ENCODE measurements around the gene CNMD.

Gene CNMD

DNA sequence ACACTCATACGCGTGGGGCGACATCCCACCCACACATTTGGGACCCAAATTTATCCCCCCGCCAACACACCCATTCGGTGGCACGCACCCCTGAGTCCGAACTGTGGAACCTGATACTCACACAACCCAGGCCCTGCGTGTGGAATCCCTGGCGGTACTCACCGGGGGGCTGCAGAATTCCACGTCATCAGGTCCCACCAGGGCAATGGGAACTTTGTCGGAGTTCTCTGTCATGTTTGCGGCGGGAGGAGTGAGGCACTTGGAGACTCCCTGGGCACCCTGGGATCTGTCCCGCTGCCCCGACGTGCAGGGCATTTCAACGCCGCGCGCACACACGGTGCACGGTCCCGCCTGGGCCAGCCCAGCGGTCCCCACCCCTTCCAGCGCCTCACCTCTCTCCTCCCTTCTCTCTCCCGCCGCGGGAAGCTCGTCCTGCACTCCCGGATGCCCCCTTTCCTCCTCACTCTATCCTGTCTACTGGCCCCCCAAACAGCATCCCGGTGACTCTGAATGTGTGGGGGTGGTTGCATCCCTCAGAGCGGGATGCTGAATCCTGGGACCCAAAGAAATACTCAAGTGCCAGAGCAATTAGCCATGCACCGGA lies at the start of gene CNMD:
CNMD (minus strand) TSS at position 353 of the 604 bp plus-strand sequence; CDS start at position 234, 119 bp downstream.
- no peaks in the 10 kb centered on the region for H3K9me3 Mint-ChIP-seq
- DNase-seq = no peak

DNA sequence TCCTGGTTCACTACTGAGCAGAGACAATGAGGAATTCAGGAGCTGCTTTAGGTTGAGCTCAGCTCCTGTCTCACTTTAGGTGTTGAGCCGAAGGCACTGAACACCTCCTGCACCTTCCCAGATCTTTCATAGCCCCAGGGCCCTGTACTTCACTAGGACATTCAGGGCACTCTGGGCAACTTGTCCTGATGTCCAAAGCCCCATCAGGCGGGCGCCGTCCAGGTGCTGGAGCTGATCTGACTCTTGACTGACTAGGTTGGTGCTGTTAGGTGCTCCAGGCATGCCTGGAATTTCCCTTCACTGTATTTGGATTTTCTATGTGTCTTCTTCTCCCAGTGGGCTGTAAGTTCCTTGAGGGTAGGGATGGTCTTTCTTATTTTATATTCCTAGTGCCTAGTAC lies 48.4 kb upstream of the CNMD start:
- H3K27ac Mint-ChIP-seq = no peak overlapping the region
- no peaks in the 10 kb centered on the region for H3K9me3 Mint-ChIP-seq
- no peak for DNase-seq
- H3K36me3 Mint-ChIP-seq (ENCODE audit: low read depth) = no peaks in the 10 kb centered on the region
- H3K4me3 Mint-ChIP-seq = no peak overlapping the region
- no peaks in the 10 kb centered on the region for H3K4me1 Mint-ChIP-seq
- no peak for ATAC-seq
- H3K27me3 Mint-ChIP-seq = peaks cover 5% of the 10 kb centered on the region

More for the DNA sequence above, at the start of gene CNMD:
- H3K27me3 Mint-ChIP-seq = peaks cover 43% of the 10 kb centered on the region
- H3K4me1 Mint-ChIP-seq = peaks cover 6% of the 10 kb centered on the region
- no peak for ATAC-seq
- peak within 1 kb of the TSS; percentile 40 for H3K4me3 Mint-ChIP-seq
- H3K27ac Mint-ChIP-seq = no peak within 1 kb of the TSS
- no peaks in the 10 kb centered on the region for H3K36me3 Mint-ChIP-seq (ENCODE audit: low read depth)

DNA sequence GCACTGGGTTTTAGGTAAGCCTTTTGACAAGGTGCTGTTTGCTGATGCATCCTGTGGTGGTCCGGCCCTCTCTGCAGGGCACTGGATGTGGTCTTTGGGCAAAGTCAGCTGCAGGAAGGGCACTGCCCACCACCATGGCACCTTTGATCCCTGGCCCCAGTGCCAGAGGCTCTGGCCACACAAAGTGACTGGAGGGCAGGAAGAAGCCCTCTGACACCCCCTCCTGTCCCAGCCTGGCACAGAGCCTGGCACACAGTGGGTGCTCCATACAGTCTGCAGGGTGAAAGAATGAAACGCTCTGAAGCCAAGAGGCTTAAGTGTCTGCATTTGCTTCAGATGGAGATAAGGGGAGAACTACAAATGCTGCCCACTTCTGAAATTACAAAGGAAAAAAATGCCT lies 47.6 kb upstream of the CNMD start:
- ATAC-seq (no peak), DNase-seq (no peak)
- Mint-ChIP-seq H3K27me3 (peaks cover 5% of the 10 kb centered on the region), H3K9me3 (no peaks in the 10 kb centered on the region), H3K4me1 (no peaks in the 10 kb centered on the region), H3K27ac (no peak overlapping the region), H3K36me3 (ENCODE audit: low read depth) (no peaks in the 10 kb centered on the region), H3K4me3 (no peak overlapping the region)

DNA sequence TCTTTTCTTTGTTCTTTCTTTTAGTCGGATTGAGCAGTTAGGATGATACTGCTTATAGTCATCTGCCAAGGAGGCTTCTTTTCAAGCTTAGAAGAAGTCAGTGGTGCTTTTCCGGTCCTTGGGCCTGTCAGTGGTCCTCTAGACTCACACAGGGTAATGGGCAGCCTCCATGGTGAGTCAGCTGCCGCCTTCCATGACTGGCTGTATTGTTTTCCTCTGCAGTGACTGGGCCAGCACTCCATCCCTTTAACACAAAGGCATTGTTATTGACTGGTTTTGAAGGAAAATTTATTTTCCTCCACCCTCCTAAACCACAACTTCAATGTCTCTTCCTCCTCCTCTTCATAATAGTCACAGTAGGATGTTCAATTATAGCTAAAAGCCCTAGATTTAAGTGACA lies 47.1 kb upstream of the CNMD start:
- Mint-ChIP-seq H3K4me1 (no peaks in the 10 kb centered on the region), H3K36me3 (ENCODE audit: low read depth) (no peaks in the 10 kb centered on the region), H3K27ac (no peak overlapping the region), H3K9me3 (no peaks in the 10 kb centered on the region), H3K27me3 (peaks cover 5% of the 10 kb centered on the region), H3K4me3 (no peak overlapping the region)
- no peak for ATAC-seq
- no peak for DNase-seq

DNA sequence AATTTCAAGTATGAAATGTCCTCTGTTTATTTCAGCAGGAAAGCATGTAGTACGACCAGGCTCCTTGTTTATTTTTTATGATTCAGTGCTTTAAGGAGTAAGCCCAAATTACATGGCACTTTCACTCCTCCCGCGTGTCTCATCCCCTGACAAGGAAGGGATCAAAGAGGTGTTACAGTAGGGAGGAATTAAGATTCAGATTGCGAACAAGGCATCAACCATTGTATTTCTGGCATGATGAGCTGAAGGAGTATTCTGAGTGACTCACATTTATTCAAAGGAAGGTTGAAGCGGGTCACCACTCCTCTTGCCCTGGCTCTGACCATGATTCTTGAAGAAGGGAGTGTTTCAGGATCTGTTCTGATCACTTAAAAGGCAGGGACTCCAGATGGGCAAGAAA lies 46.1 kb upstream of the CNMD start:
- Mint-ChIP-seq H3K4me1 (no peaks in the 10 kb centered on the region), H3K4me3 (no peak overlapping the region), H3K27me3 (peaks cover 3% of the 10 kb centered on the region), H3K27ac (no peak overlapping the region), H3K9me3 (no peaks in the 10 kb centered on the region), H3K36me3 (ENCODE audit: low read depth) (no peaks in the 10 kb centered on the region)
- no peak for ATAC-seq
- DNase-seq = no peak

DNA sequence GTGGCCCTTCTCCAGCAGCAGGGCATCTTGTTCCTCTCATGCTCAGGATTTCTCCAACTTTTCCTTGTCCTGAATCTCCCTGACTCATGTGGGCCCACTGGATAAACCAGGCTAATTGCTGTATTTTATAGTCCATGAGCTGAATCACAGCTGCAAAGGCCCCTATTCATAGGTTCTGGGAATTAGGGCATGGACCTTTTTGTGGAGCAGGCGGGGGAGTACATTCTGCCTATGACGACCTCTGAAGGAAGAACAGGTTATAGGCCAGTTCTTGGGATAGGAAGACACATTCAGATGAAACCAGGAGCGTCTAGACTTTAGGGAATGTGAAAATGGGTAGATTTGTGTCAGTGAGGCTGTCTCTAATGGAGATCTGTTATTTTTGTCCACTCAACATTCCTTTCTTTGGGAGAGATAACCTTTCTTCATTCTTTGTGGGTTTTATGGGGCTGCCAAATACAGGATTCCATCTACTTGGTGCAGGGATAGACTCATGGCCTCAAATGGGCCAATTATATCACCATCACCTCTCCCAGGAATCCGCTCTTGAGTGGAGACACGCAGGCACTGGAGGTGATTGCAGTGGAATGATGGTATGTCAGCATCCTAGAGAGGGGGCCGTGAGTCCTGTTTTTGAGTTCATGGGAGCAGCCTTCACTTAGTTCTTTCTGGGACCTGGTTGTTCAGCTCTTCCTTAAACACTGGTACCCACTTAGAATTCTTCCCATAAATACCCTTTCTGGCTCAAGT lies 45.1 kb upstream of the CNMD start:
- Mint-ChIP-seq H3K4me1 (no peaks in the 10 kb centered on the region), H3K27me3 (peaks cover 3% of the 10 kb centered on the region)

DNA sequence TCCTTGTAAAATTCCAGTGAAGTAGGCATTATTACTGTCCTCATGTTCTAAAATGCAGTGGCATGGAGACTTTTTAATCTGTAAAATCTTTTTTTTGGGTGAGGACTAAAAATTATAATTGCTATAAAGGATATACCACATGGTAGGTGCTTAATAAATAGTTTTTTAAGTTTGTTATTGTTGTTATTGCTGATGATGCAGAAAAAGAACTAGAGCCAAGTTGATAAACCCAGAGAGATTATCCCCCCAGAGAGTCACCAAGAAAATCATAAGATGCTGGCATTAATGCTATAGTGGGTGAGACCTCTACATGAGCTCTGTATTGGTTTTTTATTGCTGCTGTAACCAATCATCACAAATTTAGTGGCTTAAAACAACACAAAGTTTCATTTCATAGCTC lies 44.3 kb upstream of the CNMD start:
- Mint-ChIP-seq H3K4me1 (no peaks in the 10 kb centered on the region), H3K4me3 (no peak overlapping the region), H3K9me3 (no peaks in the 10 kb centered on the region), H3K27ac (no peak overlapping the region), H3K27me3 (peaks cover 3% of the 10 kb centered on the region), H3K36me3 (ENCODE audit: low read depth) (no peaks in the 10 kb centered on the region)
- ATAC-seq (no peak), DNase-seq (no peak)

More for the DNA sequence above, 45.1 kb upstream of the CNMD start:
- H3K4me3 Mint-ChIP-seq = no peak overlapping the region
- H3K9me3 Mint-ChIP-seq = no peaks in the 10 kb centered on the region
- ATAC-seq = no peak
- H3K27ac Mint-ChIP-seq = no peak overlapping the region
- no peaks in the 10 kb centered on the region for H3K36me3 Mint-ChIP-seq (ENCODE audit: low read depth)
- DNase-seq = no peak

DNA sequence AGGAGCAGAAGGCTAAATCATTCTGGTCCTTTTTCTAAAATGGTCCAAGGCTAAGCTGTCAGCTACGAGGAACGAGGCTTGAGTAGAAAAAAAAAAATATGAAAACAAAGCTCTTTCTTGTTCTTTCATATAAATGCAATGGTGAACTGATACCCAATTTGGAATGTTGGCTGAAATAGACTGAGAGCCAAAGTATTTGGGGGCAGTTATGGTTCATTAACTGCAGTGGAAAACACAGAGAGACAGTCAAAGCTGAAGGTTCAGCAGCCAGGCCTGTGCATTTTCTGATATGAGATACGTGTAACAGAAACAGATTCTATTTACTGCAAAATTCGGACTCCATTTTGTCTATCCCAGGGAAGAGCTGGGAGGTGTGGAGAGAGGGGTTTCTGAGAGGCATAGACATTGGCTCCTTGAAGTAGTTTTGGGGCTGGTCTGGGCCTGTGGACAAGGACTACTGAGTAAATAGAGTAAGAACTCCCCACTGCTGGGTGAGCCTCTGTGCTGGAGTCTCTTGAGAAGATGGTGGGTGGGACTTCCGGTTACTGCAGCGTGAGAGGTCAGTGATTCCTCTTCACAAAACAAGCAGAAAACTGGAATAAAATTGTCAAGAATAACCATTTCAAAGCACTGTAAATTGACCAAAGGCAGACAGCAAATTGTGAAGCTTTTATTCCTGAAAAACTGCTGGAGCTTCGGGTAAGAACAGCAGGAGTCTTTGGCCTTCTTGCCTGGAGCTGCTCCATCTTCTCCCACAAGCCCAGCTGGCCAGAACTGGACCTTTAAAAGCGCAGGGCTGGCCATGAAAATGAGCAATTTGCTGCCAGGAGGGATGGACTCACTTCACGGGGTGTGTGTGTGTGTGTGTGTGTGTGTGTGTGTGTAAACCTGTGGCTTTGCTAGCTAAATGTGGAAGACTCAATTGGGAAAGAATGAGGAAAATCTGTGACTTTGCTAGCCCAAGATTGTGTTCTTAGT lies 43.1 kb upstream of the CNMD start:
- Mint-ChIP-seq H3K4me3 (no peak overlapping the region), H3K27ac (no peak overlapping the region), H3K36me3 (ENCODE audit: low read depth) (no peaks in the 10 kb centered on the region), H3K9me3 (no peaks in the 10 kb centered on the region), H3K4me1 (no peaks in the 10 kb centered on the region), H3K27me3 (peaks cover 3% of the 10 kb centered on the region)
- DNase-seq (no peak), ATAC-seq (no peak)

DNA sequence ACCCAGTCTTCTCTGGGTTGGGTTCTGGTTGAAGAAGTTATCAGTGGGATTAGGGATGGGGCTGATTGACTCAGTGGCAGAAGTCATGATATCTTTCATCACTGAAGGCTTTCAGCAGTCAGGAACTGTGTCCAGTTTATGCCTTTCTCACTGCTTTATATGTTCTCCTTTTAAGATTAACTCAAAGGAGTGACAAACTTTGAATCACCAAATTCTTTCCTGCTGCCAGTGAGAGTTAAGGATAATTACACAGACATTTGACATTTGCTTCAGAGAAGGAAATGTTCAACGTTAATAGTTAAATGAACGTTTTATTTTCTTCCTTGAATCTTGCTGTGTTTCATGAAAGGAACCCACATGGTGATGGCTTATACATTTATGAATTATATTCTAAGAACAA lies 41.0 kb upstream of the CNMD start:
- Mint-ChIP-seq H3K4me1 (no peaks in the 10 kb centered on the region), H3K36me3 (ENCODE audit: low read depth) (no peaks in the 10 kb centered on the region), H3K9me3 (no peaks in the 10 kb centered on the region), H3K27ac (no peak overlapping the region), H3K4me3 (no peak overlapping the region), H3K27me3 (peaks cover 6% of the 10 kb centered on the region)
- ATAC-seq = no peak
- no peak for DNase-seq

DNA sequence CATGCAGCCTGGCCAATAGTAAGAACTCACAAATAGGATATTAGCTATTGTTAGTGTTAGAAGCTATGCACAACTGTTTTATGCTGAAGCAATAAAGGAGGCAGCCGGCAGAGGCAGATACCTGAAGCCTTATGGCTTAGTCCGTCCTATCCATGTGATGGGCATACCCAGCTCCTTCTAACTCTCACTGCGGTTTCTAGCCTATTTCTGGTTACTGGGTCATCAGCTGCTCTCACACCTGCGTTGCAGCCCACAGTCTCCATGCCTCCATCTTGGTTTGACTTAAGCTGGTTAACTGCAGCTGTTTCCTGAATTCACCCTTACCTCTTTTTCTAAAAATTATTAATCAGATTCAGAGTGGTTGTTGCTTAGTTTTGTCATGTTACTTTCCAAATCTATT lies 40.5 kb upstream of the CNMD start:
- Mint-ChIP-seq H3K27ac (no peak overlapping the region), H3K9me3 (no peaks in the 10 kb centered on the region), H3K36me3 (ENCODE audit: low read depth) (no peaks in the 10 kb centered on the region), H3K4me3 (no peak overlapping the region), H3K27me3 (peaks cover 8% of the 10 kb centered on the region), H3K4me1 (no peaks in the 10 kb centered on the region)
- no peak for DNase-seq
- no peak for ATAC-seq

DNA sequence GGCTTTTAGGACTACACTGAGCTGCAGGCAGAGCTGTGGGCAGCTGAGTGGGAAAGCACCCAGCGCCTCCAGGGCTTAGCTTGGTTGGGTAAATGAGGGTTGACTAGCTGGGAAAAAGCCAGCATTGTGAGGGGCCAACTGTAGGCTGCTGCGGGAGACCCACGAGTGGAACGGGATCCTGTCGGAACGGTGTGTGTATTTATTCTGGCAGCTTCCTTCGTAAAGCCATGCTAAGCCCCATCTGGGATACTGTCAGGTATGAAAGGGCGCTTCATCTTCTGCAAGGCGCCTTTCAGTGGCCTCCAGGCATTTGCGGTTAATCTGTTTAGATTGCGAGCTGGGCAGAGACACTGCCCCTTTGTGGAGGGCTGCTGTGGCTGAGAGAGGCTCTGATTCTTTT lies 39.5 kb upstream of the CNMD start:
- DNase-seq (no peak), ATAC-seq (no peak)
- Mint-ChIP-seq H3K27ac (no peak overlapping the region), H3K36me3 (ENCODE audit: low read depth) (no peaks in the 10 kb centered on the region), H3K27me3 (peaks cover 5% of the 10 kb centered on the region), H3K4me3 (no peak overlapping the region), H3K4me1 (no peaks in the 10 kb centered on the region), H3K9me3 (no peaks in the 10 kb centered on the region)

DNA sequence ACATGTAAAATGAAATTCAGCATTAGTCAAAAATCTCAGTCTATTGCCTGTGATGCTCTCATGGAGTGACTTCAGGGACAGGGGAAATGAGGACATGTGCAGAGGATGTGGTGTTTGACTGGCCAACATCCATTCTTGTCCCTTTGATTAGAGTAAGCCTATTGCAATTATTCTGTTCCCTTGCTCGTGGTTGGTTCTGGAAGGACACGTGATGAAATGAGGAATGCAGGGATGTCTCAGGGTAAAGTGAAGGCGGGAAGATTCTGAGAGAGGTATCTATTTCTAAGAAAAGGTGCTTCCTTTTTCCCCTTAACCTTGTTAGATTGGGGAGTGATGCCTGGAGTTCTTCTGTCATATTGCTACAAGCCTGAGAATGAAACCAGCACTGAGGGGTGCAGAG lies 37.1 kb upstream of the CNMD start:
- H3K27ac Mint-ChIP-seq = no peak overlapping the region
- H3K4me1 Mint-ChIP-seq = no peaks in the 10 kb centered on the region
- no peak for DNase-seq
- no peak for ATAC-seq
- H3K4me3 Mint-ChIP-seq = no peak overlapping the region
- H3K27me3 Mint-ChIP-seq = peaks cover 11% of the 10 kb centered on the region
- no peaks in the 10 kb centered on the region for H3K9me3 Mint-ChIP-seq
- no peaks in the 10 kb centered on the region for H3K36me3 Mint-ChIP-seq (ENCODE audit: low read depth)

DNA sequence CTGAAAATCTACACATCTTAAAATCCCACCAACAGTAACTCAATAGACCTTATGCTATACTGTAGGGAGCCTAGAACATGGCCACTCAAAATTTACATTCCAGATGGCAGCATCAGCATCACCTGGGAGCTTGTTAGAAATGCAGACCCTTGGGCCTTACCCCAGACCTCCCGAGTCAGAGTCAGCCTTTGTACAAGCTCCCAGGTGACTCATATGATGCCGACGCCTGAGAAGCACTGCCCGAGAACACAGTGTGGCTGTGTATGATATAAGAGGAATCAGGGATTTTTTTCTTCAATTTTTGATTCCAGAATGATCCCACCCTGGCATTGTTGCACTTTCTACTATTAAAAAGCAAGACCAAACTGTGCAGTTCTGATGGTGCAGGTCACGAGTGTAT lies 35.9 kb upstream of the CNMD start:
- Mint-ChIP-seq H3K27me3 (peaks cover 16% of the 10 kb centered on the region), H3K27ac (no peak overlapping the region), H3K9me3 (no peaks in the 10 kb centered on the region), H3K36me3 (ENCODE audit: low read depth) (no peaks in the 10 kb centered on the region), H3K4me3 (no peak overlapping the region), H3K4me1 (no peaks in the 10 kb centered on the region)
- DNase-seq = no peak
- no peak for ATAC-seq

DNA sequence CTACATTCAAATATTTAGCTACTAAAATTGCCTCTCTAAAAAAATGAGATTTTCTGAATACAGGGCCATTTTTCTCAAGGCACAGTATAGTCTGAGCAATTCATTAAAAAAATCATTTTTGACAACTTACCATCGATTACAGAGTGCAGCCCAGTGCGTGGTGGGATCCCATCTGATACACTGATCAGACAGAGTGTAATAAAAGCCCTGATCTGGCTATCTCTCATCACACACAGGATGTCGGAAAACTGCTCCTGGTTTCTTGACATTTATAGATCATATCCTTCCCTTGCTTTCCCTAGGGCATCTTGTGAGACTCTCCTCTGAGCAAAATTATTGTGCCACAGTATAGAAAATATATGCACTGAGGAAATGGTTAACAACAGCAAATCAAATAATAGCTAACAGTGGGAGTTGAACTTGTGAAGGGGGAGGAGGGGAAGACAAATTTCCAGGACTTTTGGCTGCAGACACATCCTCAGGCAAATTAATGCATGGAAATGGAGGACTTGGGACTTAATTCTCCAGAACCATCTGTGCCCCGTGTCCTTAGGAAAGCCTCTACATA lies 28.4 kb upstream of the CNMD start:
- no peak for ATAC-seq
- H3K27ac Mint-ChIP-seq = no peak overlapping the region
- no peak overlapping the region for H3K4me3 Mint-ChIP-seq
- no peaks in the 10 kb centered on the region for H3K36me3 Mint-ChIP-seq (ENCODE audit: low read depth)
- DNase-seq = no peak
- H3K9me3 Mint-ChIP-seq = no peaks in the 10 kb centered on the region
- H3K4me1 Mint-ChIP-seq = no peaks in the 10 kb centered on the region
- peaks cover 10% of the 10 kb centered on the region for H3K27me3 Mint-ChIP-seq

Measured in activated naive CD8-positive, alpha-beta T cell treated with anti-CD3 and anti-CD28 coated beads, Interleukin-2, amount 50 U/mL, for 24 hours (primary cell).